Measurements from ENCODE around the gene ARMC8.

ARMC8 gene

GRCh38 chr3:138284079-138284478 lies 97.0 kb downstream of the ARMC8 start:
- H3K9ac ChIP-seq: no peak overlapping the region
- TF ChIP-seq CTCF (conservative IDR thresholded peaks at IDR 0.05; ENCODE audit: low read depth, low read length): no peak
- no peaks in the 10 kb centered on the region for H3K36me3 ChIP-seq (ENCODE audit: insufficient read depth)
- no peaks in the 10 kb centered on the region for H4K20me1 ChIP-seq (ENCODE audit: insufficient read depth)
- H3K4me3 ChIP-seq (IDR thresholded peaks at IDR 0.05; ENCODE audit: insufficient read depth, low read depth, low read length): no peak overlapping the region
- H2AFZ ChIP-seq (ENCODE audit: low read depth): no peak overlapping the region
- no peak overlapping the region for H3K27ac ChIP-seq
- H3K4me2 ChIP-seq: no peak overlapping the region
- H3K27me3 ChIP-seq (ENCODE audit: insufficient read depth, low read depth): no peaks in the 10 kb centered on the region
- no peaks in the 10 kb centered on the region for H3K79me2 ChIP-seq (ENCODE audit: insufficient read depth, low read depth)
- no peaks in the 10 kb centered on the region for H3K4me1 ChIP-seq (ENCODE audit: low read depth, poor library complexity, severe bottlenecking)

- H3K36me3 ChIP-seq (ENCODE audit: insufficient read depth): no peaks in the 10 kb centered on the region
- no peak overlapping the region for H3K9ac ChIP-seq
- no peak overlapping the region for H3K27ac ChIP-seq
- no peaks in the 10 kb centered on the region for H3K4me1 ChIP-seq (ENCODE audit: low read depth, poor library complexity, severe bottlenecking)
- no peak for TF ChIP-seq CTCF (conservative IDR thresholded peaks at IDR 0.05; ENCODE audit: low read depth, low read length)
- no peak overlapping the region for H2AFZ ChIP-seq (ENCODE audit: low read depth)
- no peaks in the 10 kb centered on the region for H4K20me1 ChIP-seq (ENCODE audit: insufficient read depth)
- no peaks in the 10 kb centered on the region for H3K27me3 ChIP-seq (ENCODE audit: insufficient read depth, low read depth)
- H3K4me3 ChIP-seq (IDR thresholded peaks at IDR 0.05; ENCODE audit: insufficient read depth, low read depth, low read length): no peak overlapping the region
- H3K4me2 ChIP-seq: no peak overlapping the region
- H3K79me2 ChIP-seq (ENCODE audit: insufficient read depth, low read depth): no peaks in the 10 kb centered on the region
Measured at GRCh38 chr3:138284957-138285477, 97.9 kb downstream of the ARMC8 start.

GRCh38 chr3:138289260-138289659 lies 102.2 kb downstream of the ARMC8 start:
- Histone ChIP-seq H3K9ac (no peak overlapping the region), H3K27ac (no peak overlapping the region), H4K20me1 (ENCODE audit: insufficient read depth) (no peaks in the 10 kb centered on the region), H3K79me2 (ENCODE audit: insufficient read depth, low read depth) (no peaks in the 10 kb centered on the region), H3K4me1 (ENCODE audit: low read depth, poor library complexity, severe bottlenecking) (no peaks in the 10 kb centered on the region), H3K4me2 (no peak overlapping the region), H3K4me3 (IDR thresholded peaks at IDR 0.05; ENCODE audit: insufficient read depth, low read depth, low read length) (no peak overlapping the region), H3K27me3 (ENCODE audit: insufficient read depth, low read depth) (no peaks in the 10 kb centered on the region), H3K36me3 (ENCODE audit: insufficient read depth) (no peaks in the 10 kb centered on the region), H2AFZ (ENCODE audit: low read depth) (no peak overlapping the region)
- TF ChIP-seq CTCF (conservative IDR thresholded peaks at IDR 0.05; ENCODE audit: low read depth, low read length): no peak

- no peak for TF ChIP-seq CTCF (conservative IDR thresholded peaks at IDR 0.05; ENCODE audit: low read depth, low read length)
- H4K20me1 ChIP-seq (ENCODE audit: insufficient read depth): no peaks in the 10 kb centered on the region
- no peaks in the 10 kb centered on the region for H3K27me3 ChIP-seq (ENCODE audit: insufficient read depth, low read depth)
- H2AFZ ChIP-seq (ENCODE audit: low read depth): no peak overlapping the region
- no peak overlapping the region for H3K9ac ChIP-seq
- H3K79me2 ChIP-seq (ENCODE audit: insufficient read depth, low read depth): no peaks in the 10 kb centered on the region
- no peaks in the 10 kb centered on the region for H3K36me3 ChIP-seq (ENCODE audit: insufficient read depth)
- H3K4me3 ChIP-seq (IDR thresholded peaks at IDR 0.05; ENCODE audit: insufficient read depth, low read depth, low read length): no peak overlapping the region
- H3K4me2 ChIP-seq: no peak overlapping the region
- no peak overlapping the region for H3K27ac ChIP-seq
- no peaks in the 10 kb centered on the region for H3K4me1 ChIP-seq (ENCODE audit: low read depth, poor library complexity, severe bottlenecking)
Measured at GRCh38 chr3:138289701-138290100, 102.6 kb downstream of the ARMC8 start.

Data from KMS-11 (cell line).